ENCODE data around the gene BMP10.

- no peak for TF ChIP-seq POLR2A (IDR thresholded peaks at IDR 0.05; ENCODE audit: low read depth)
- TF ChIP-seq POLR2AphosphoS5 (IDR thresholded peaks at IDR 0.05): no peak
- TF ChIP-seq, protein P1, sequence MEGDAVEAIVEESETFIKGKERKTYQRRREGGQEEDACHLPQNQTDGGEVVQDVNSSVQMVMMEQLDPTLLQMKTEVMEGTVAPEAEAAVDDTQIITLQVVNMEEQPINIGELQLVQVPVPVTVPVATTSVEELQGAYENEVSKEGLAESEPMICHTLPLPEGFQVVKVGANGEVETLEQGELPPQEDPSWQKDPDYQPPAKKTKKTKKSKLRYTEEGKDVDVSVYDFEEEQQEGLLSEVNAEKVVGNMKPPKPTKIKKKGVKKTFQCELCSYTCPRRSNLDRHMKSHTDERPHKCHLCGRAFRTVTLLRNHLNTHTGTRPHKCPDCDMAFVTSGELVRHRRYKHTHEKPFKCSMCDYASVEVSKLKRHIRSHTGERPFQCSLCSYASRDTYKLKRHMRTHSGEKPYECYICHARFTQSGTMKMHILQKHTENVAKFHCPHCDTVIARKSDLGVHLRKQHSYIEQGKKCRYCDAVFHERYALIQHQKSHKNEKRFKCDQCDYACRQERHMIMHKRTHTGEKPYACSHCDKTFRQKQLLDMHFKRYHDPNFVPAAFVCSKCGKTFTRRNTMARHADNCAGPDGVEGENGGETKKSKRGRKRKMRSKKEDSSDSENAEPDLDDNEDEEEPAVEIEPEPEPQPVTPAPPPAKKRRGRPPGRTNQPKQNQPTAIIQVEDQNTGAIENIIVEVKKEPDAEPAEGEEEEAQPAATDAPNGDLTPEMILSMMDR (IDR thresholded peaks at IDR 0.05): no peak
- no peak for TF ChIP-seq EP300 (IDR thresholded peaks at IDR 0.05)
Observed at GRCh38 chr2:68880213-68880612, 9.0 kb upstream of the BMP10 start.

Measured in esophagus muscularis mucosa (tissue), 4 donors.